ENCODE data around the gene MRPS30. TPM values are rescaled to one million over a fixed set of nuclear protein-coding genes. Genes with fewer than 3 reads are reported as not detected.

The MRPS30 gene
- total and polyA plus RNA-seq, 2 experiments from 2014 or later = 86.1 to 156 TPM

GRCh38 chr5:44828719-44829118, 20.0 kb downstream of the MRPS30 start:
- Histone ChIP-seq H4K20me1 (replicated peaks; ENCODE audit: insufficient read depth) (no peaks in the 10 kb centered on the region), H3K4me2 (no peak overlapping the region), H3K27ac (ENCODE audit: low read depth) (no peak overlapping the region), H2AFZ (no peak overlapping the region), H3K79me2 (replicated peaks; ENCODE audit: insufficient read depth) (no peaks in the 10 kb centered on the region), H3K27me3 (ENCODE audit: insufficient read depth) (no peaks in the 10 kb centered on the region), H3K9me2 (ENCODE audit: insufficient read depth) (no peaks in the 10 kb centered on the region), H3K36me3 (ENCODE audit: insufficient read depth) (no peaks in the 10 kb centered on the region), H3K4me3 (no peak overlapping the region), H3K4me1 (ENCODE audit: insufficient read depth) (peaks cover 10% of the 10 kb centered on the region; the same call in 1 of the 2 replicates), H3F3A (replicated peaks; ENCODE audit: low read depth) (no peaks in the 10 kb centered on the region)
- TF ChIP-seq NANOG (IDR thresholded peaks at IDR 0.05; ENCODE audit: borderline replicate concordance) = no peak
- TF ChIP-seq ZNF331 (CRISPR knock-in tag; IDR thresholded peaks at IDR 0.05; ENCODE audit: low read depth) = no peak
- no peak for TF ChIP-seq POLR2AphosphoS5 (IDR thresholded peaks at IDR 0.05; ENCODE audit: low read depth)
- TF ChIP-seq EZH2 (IDR thresholded peaks at IDR 0.05; ENCODE audit: low read depth, unreplicated experiment) = no peak
- TF ChIP-seq, protein P1, sequence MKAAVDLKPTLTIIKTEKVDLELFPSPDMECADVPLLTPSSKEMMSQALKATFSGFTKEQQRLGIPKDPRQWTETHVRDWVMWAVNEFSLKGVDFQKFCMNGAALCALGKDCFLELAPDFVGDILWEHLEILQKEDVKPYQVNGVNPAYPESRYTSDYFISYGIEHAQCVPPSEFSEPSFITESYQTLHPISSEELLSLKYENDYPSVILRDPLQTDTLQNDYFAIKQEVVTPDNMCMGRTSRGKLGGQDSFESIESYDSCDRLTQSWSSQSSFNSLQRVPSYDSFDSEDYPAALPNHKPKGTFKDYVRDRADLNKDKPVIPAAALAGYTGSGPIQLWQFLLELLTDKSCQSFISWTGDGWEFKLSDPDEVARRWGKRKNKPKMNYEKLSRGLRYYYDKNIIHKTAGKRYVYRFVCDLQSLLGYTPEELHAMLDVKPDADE (IDR thresholded peaks at IDR 0.05) = no peak
- TF ChIP-seq, protein P2, sequence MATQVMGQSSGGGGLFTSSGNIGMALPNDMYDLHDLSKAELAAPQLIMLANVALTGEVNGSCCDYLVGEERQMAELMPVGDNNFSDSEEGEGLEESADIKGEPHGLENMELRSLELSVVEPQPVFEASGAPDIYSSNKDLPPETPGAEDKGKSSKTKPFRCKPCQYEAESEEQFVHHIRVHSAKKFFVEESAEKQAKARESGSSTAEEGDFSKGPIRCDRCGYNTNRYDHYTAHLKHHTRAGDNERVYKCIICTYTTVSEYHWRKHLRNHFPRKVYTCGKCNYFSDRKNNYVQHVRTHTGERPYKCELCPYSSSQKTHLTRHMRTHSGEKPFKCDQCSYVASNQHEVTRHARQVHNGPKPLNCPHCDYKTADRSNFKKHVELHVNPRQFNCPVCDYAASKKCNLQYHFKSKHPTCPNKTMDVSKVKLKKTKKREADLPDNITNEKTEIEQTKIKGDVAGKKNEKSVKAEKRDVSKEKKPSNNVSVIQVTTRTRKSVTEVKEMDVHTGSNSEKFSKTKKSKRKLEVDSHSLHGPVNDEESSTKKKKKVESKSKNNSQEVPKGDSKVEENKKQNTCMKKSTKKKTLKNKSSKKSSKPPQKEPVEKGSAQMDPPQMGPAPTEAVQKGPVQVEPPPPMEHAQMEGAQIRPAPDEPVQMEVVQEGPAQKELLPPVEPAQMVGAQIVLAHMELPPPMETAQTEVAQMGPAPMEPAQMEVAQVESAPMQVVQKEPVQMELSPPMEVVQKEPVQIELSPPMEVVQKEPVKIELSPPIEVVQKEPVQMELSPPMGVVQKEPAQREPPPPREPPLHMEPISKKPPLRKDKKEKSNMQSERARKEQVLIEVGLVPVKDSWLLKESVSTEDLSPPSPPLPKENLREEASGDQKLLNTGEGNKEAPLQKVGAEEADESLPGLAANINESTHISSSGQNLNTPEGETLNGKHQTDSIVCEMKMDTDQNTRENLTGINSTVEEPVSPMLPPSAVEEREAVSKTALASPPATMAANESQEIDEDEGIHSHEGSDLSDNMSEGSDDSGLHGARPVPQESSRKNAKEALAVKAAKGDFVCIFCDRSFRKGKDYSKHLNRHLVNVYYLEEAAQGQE (IDR thresholded peaks at IDR 0.05; ENCODE audit: unreplicated experiment) = no peak
- H3K9me3 Mint-ChIP-seq = no peaks in the 10 kb centered on the region; the same call in 2 of the 3 replicates
- peaks cover 15% of the 10 kb centered on the region; the same call in 2 of the 3 replicates for H3K4me1 Mint-ChIP-seq
- DNase-seq (ENCODE audit: low spot score) = no peak
- peaks cover 1% of the 10 kb centered on the region for H3K27me3 Mint-ChIP-seq (ENCODE audit: insufficient read depth, low read depth, poor library complexity)
- no peak overlapping the region for H3K4me3 Mint-ChIP-seq
- peaks cover 11% of the 10 kb centered on the region; the same call in 1 of the 3 replicates for H3K36me3 Mint-ChIP-seq (ENCODE audit: low read depth)
- no peak overlapping the region; the same call in 1 of the 2 replicates for H3K27ac Mint-ChIP-seq
- no peak for ATAC-seq

DNA sequence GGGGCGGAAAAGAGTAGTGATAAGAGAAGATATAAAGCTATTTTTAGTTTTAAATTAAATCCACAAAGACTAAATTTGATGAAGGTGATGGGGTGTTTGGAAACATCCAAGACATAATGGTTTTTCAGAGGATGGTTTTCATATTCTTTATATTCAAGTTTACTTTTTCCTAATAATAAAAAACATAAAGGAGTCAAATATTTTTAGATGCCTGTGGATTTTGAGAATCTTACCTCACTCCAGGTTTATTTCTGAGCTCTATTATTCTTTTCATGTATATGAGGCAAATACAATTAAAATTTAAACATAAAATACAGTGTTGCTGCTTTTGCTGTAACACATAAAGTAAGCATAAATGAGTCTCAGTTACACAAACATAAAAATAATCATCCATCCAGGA, 22.2 kb downstream of the MRPS30 start:
- no peaks in the 10 kb centered on the region for H4K20me1 ChIP-seq (replicated peaks; ENCODE audit: insufficient read depth)
- no peak for TF ChIP-seq CREB1 (CRISPR knock-in tag; IDR thresholded peaks at IDR 0.05; ENCODE audit: low read depth)
- Mint-ChIP-seq H3K27me3 (ENCODE audit: insufficient read depth, low read depth, poor library complexity) (peaks cover 1% of the 10 kb centered on the region), H3K4me3 (no peak overlapping the region), H3K9me3 (no peaks in the 10 kb centered on the region), H3K27ac (no peak overlapping the region), H3K4me1 (peaks cover 15% of the 10 kb centered on the region; the same call in 2 of the 3 replicates), H3K36me3 (ENCODE audit: low read depth) (peaks cover 4% of the 10 kb centered on the region; the same call in 1 of the 3 replicates)
- H3K27me3 ChIP-seq (ENCODE audit: insufficient read depth) = no peaks in the 10 kb centered on the region
- H3K4me2 ChIP-seq = no peak overlapping the region
- no peak overlapping the region for H3K27ac ChIP-seq (ENCODE audit: low read depth)
- no peaks in the 10 kb centered on the region for H3K36me3 ChIP-seq (ENCODE audit: insufficient read depth)
- no peaks in the 10 kb centered on the region for H3K79me2 ChIP-seq (replicated peaks; ENCODE audit: insufficient read depth)
- peaks cover 10% of the 10 kb centered on the region; the same call in 1 of the 2 replicates for H3K4me1 ChIP-seq (ENCODE audit: insufficient read depth)
- H3K4me3 ChIP-seq = no peak overlapping the region
- ATAC-seq (no peak), DNase-seq (ENCODE audit: low spot score) (no peak)
- no peak overlapping the region for H2AFZ ChIP-seq
- no peaks in the 10 kb centered on the region; the same call in 1 of the 2 replicates for H3K9me2 ChIP-seq (ENCODE audit: insufficient read depth)
- H3F3A ChIP-seq (replicated peaks; ENCODE audit: low read depth) = no peaks in the 10 kb centered on the region
